GM18951 (cell line): ENCODE results near the gene LDAF1.

ENCODE experiments used
- POLR2A ChIP-seq: IDR thresholded peaks from 4 replicates; pipeline ENCODE4 v1.6.1; 2011; ENCODE audit warnings: mild to moderate bottlenecking; ENCODE audit not compliant: insufficient read length, insufficient read depth; ENCODE audit errors: extremely low read depth
- in situ Hi-C: fragments of 300-500 bp; cut with MboI; formaldehyde crosslinking; loops from one replicate; pipeline ENCODE4 v1.12.0; 2022; ENCODE audit warnings: low sequenced_read_pairs, mixed read lengths, inconsistent platforms; ENCODE audit not compliant: unreplicated experiment

LDAF1 gene

GRCh38 chr16:21172650-21173049 is 14.2 kb downstream of the LDAF1 start:
- TF ChIP-seq POLR2A, result no peak
- in situ Hi-C loops, result loop anchor here (5.0 to 25.0 kb wide), 2 partner anchors 105 to 1165 kb away; partner anchors contain the start of gene CRYM

- no peak for TF ChIP-seq POLR2A
- in situ Hi-C loops, result no loop called here
These were observed 16.9 kb downstream of the LDAF1 start for GRCh38 chr16:21175397-21175796.

GRCh38 chr16:21179126-21179982 is 20.9 kb downstream of the LDAF1 start:
- in situ Hi-C loops, result no loop called here
- no peak for TF ChIP-seq POLR2A

- in situ Hi-C loops, result loop anchor here (10.0 kb wide), 1 partner anchor 395 kb away; no protein-coding TSS in a partner anchor
These were observed 21.5 kb downstream of the LDAF1 start for GRCh38 chr16:21179983-21180365.

GRCh38 chr16:21183995-21184394 is 25.5 kb downstream of the LDAF1 start:
- in situ Hi-C loops, result loop anchor here (10.0 kb wide), 1 partner anchor 391 kb away; no protein-coding TSS in a partner anchor
- no peak for TF ChIP-seq POLR2A

More at GRCh38 chr16:21179983-21180365, 21.5 kb downstream of the LDAF1 start:
- TF ChIP-seq POLR2A, result no peak

DNA sequence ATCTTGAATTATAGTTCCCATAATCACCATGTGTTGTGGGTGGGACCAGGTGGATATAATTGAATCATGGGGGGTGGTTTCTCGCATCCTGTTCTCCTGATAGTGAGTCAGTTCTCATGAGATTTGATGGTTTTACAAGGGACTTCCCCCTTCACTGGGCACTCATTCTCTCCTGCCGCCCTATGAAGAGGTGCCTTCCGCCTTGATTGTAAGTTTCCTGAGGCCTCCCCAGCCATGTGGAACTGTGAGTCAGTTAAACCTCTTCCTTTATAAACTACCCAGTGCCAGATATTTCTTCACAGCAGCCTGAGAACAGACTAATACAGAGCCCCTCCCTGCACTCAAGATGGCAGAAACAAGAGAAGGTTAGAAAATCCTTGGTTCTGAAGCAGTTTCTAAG is 26.4 kb downstream of the LDAF1 start:
- no peak for TF ChIP-seq POLR2A
- in situ Hi-C loops, result loop anchor here (10.0 kb wide), 1 partner anchor 390 kb away; no protein-coding TSS in a partner anchor

DNA sequence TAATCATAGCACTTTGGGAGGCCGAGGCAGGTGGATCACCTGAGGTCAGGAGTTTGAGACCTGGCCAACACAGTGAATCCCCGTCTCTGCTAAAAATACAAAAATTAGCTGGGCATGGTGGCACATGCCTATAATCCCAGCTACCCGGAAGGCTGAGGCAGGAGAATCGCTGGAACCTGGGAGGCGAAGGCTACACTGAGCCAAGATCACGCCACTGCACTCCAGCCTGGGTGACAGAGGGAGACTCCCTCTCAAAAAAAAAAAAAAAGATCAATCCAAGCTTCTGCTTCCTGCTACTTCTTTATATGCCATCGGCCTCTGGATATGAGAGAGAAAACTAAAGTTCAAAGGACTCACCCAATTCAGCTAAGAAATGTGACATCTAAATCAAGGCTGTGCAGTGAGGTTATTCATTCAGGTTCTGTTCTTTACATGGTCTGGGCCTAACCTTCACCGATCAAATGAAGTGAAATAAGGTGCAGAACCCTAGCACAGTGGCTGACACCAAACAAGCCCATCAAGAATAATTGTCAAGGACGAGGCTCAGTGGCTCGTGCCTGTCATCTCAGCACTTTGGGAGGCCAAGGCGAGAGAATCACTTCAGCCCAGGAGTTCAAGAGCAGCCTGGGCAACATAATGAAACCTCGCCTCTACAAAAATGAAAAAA is 27.3 kb downstream of the LDAF1 start:
- in situ Hi-C loops, result loop anchor here (10.0 kb wide), 1 partner anchor 389 kb away; no protein-coding TSS in a partner anchor
- no peak for TF ChIP-seq POLR2A

DNA sequence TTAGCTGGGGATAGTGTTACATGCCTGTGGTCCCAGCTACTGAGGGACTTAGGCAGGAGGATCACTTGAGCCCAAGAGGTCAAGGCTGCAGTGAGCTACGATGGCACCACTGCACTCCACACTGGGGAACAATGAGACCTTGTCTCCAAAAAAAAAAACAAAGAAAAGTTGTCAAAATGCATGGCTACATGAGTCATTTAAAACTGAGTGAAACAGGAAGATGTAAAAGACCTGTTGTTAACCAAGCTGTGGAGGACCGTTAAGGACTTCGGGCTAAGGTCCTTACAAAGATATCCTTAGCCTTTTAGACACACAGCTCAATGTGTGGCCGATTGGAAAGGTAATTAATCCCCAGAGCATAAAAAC is 27.8 kb downstream of the LDAF1 start:
- in situ Hi-C loops, result loop anchor here (10.0 kb wide), 1 partner anchor 388 kb away; no protein-coding TSS in a partner anchor
- no peak for TF ChIP-seq POLR2A

- in situ Hi-C loops, result loop anchor here (10.0 kb wide), 1 partner anchor 385 kb away; no protein-coding TSS in a partner anchor
- TF ChIP-seq POLR2A, result no peak
These were observed 30.8 kb downstream of the LDAF1 start for GRCh38 chr16:21189311-21189710.

- in situ Hi-C loops, result loop anchor here (10.0 kb wide), 1 partner anchor 85 kb away; the partner anchor contains the start of gene CRYM
- TF ChIP-seq POLR2A, result no peak
These were observed 31.5 kb downstream of the LDAF1 start for GRCh38 chr16:21190013-21190412.

DNA sequence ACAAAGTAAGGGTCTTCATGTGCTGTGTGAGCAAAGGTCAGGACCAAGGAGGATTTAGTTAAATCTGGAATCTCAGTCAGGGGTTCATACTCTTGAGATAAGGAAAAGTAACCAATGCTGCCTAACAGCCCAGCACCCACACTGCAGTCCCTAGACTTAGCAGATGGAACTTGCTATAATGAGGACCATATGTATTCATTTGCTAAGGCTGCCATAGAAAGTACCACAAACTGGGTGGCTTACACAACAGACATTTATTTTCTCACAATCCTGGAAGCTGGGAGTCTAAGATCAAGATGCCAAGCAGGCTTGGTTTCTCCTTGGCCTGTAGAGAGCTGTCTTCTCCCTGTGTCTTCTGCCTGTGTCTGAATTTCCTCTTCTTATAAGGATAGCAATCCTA is 32.1 kb downstream of the LDAF1 start:
- in situ Hi-C loops, result loop anchor here (10.0 kb wide), 1 partner anchor 84 kb away; the partner anchor contains the start of gene CRYM
- no peak for TF ChIP-seq POLR2A

- TF ChIP-seq POLR2A, result no peak
- in situ Hi-C loops, result loop anchor here (10.0 kb wide), 1 partner anchor 82 kb away; the partner anchor contains the start of gene CRYM
These were observed 34.5 kb downstream of the LDAF1 start for GRCh38 chr16:21192991-21193390.

DNA sequence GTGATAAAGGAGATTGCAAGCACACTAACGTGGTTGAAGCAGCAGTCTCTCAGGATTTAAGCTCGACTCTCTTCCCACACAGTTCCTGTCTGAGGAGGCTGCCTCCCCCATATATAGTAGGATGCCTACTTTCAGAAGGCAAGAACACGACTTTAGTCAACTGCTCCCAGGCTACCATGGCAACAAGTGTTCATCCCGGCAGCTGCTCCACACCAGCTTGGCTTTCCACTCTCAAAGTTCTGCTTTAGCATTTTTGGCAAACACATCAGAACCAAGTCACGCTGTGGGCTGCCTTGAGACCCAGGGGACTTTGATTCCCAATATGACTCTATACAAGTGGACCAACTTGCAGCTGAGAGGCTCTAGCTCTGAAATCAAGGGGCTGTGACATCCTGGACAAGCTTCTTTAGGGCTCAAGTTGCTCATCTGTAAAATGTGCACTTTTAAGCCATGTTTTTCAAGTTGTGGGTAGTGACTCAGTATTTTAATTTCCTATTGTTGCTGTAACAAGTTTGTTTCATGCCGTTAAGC is 36.4 kb downstream of the LDAF1 start:
- in situ Hi-C loops, result loop anchor here (10.0 kb wide), 1 partner anchor 80 kb away; the partner anchor contains the start of gene CRYM
- no peak for TF ChIP-seq POLR2A

DNA sequence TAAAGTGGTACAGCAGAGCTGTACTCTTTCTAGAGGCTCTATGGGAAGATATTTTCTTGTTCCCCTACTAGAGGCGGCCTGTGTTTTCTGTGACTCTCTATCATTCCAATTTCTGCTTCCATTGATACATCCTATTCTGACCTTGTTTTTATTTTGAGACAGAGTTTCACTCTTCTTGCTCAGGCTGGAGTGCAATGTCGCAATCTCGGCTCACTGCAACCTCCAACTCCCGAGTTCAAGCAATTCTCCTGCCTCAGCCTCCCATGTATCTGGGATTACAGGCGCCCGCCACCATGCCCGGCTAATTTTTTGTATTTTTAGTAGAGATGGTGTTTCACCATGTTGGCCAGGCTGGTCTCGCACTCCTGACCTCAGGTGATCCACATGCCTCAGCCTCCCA is 36.9 kb downstream of the LDAF1 start:
- in situ Hi-C loops, result loop anchor here (10.0 kb wide), 1 partner anchor 79 kb away; the partner anchor contains the start of gene CRYM
